Measurements from ENCODE around the gene NAPSA. TPM values are rescaled to one million over a fixed set of nuclear protein-coding genes. Genes with fewer than 3 reads are reported as not detected.
A peak's percentile ranks its signal among the peaks of the same experiment; 100 is the strongest.
"Not testable (repeated sequence)": the region's sequence is repeated elsewhere in the genome, so short reads cannot be mapped to it uniquely, and the experiment has no call there.

The NAPSA gene
- polyA plus RNA-seq, 3 donors from 2014 or later: 0.50 to 2.2 TPM; not detected in 1

DNA sequence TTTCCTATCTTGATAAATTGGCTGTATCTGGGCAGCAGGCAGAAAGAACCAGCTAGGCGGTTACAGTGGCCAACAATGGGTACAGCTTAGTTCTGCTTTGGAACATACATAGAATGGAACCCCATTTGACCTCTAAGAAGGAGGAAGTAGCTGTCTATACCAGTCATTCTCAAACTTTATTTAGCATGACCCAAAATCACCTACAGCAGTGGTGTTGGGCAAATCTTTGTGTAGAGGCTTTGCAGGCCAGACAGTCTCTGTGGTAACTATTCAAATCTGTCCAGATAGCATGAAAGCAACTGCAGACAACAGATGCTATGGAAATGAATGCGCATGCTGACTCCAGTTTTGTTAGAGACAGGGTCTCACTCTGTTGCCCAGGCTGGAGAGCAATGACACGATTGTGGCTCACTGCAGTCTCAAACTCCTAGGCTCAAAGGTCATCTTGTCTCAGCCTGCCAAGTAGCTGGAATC lies 24.3 kb downstream of the NAPSA start:
- Mint-ChIP-seq H3K9me3 (peaks cover 0 to 3% (median 0%) of the 10 kb centered on the region in 6 donors), H3K4me3 (no peak overlapping the region), H3K27ac (no peak overlapping the region), H3K36me3 (no peaks in the 10 kb centered on the region), H3K27me3 (ENCODE audit: low read depth in 3 of 3) (peaks cover 2 to 5% (median 3%) of the 10 kb centered on the region in 3 donors), H3K4me1 (no peaks in the 10 kb centered on the region)
- no peak for DNase-seq

DNA sequence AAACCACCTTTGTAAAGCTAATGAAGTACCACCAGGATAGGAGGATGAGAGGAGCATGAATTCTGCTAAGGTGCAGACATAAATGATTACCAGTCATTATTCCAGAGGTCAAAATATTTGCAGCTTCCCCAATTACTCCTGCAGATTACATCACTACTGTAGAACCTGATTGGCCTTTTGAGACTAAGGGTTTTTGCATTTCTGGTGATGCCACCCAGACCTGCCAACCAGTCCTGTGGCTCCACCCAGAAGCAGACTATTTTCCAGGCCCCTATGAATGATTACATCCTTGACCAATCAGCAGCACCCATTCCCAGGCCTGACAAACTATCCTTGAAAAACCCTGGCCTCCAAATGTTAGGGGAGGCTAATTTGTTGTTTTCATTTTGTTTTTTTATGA lies 25.1 kb downstream of the NAPSA start:
- no peak for DNase-seq
- H3K36me3 Mint-ChIP-seq: peaks cover 0 to 2% (median 0%) of the 10 kb centered on the region in 3 donors
- H3K27ac Mint-ChIP-seq: no peak overlapping the region
- H3K4me3 Mint-ChIP-seq: no peak overlapping the region
- H3K27me3 Mint-ChIP-seq (ENCODE audit: low read depth in 3 of 3): peaks cover under 1 to 6% (median 5%) of the 10 kb centered on the region in 3 donors
- peaks cover 0 to 2% of the 10 kb centered on the region in 2 donors for H3K4me1 Mint-ChIP-seq
- peaks cover 0 to 3% (median 0%) of the 10 kb centered on the region in 6 donors for H3K9me3 Mint-ChIP-seq

DNA sequence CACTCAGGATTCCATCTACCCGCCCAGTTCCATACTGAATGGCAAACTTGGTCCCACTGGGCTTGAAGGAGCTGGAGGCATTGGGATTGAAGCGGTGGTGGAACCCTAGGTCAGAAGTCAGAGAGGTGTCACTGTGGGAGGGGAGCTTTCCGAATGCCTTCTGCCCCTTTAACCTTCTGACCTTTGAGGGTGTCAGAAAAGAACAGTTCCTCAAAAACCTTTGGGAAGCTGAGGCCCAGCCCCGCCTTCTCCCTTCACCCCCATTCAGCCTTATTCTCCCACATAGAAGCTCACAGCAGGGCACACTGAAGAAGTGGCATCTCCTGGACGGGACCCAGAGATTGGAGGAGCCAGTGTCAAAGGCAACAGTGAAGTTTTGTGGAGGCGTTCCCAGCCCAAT lies 28.4 kb downstream of the NAPSA start:
- H3K4me1 Mint-ChIP-seq: peaks cover 11 to 20% of the 10 kb centered on the region in 2 donors
- not testable (repeated sequence) for H3K4me3 Mint-ChIP-seq, DNase-seq

DNA sequence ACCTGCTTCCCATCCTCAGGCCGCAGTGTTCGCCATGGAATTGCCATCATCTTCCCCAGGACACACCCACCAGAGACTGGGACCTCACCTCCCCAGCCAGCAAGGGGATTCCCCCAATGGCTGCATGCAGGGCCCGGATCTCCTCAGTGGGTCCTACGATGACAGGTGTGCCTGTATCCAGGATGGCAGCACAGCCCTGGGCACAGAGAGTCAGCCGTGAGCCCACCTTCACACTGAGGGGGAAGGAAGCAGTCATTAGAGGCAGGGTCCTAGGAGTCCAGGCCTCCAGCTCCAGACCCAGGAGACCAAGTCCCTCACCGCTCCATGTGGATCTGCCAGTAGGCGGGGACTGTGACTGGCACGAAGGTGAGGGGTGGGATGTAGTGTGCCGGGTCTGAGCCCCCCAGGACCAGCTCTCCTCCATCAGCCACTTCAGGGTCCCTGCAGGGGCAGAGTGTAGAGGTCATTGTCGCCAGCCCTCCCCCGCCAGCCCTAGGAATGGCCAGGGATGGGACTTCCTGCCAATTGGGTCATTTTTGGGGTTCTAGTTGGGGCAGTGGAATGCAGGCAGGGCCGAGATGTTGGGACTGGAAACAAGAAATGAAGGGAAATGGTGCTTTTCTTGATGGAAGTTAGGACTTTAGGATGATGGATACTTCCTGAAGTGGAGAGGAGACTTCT lies 30.6 kb downstream of the NAPSA start:
- no peak for DNase-seq
- Mint-ChIP-seq H3K36me3 (peaks cover 3 to 7% (median 4%) of the 10 kb centered on the region in 3 donors), H3K9me3 (peaks cover 0 to 18% (median 4%) of the 10 kb centered on the region in 6 donors), H3K27ac (peak overlapping the region in 1 of 6 donors; percentile 55), H3K27me3 (ENCODE audit: low read depth in 3 of 3) (peaks cover 14 to 34% (median 23%) of the 10 kb centered on the region in 3 donors), H3K4me1 (peaks cover 31 to 38% of the 10 kb centered on the region in 2 donors), H3K4me3 (peak overlapping the region; percentile 31 to 93 (median 41))

More for the DNA sequence above, 28.4 kb downstream of the NAPSA start:
- H3K36me3 Mint-ChIP-seq, H3K9me3 Mint-ChIP-seq, H3K27ac Mint-ChIP-seq: not testable (repeated sequence)
- peaks cover 12 to 21% (median 15%) of the 10 kb centered on the region in 3 donors for H3K27me3 Mint-ChIP-seq (ENCODE audit: low read depth in 3 of 3)

DNA sequence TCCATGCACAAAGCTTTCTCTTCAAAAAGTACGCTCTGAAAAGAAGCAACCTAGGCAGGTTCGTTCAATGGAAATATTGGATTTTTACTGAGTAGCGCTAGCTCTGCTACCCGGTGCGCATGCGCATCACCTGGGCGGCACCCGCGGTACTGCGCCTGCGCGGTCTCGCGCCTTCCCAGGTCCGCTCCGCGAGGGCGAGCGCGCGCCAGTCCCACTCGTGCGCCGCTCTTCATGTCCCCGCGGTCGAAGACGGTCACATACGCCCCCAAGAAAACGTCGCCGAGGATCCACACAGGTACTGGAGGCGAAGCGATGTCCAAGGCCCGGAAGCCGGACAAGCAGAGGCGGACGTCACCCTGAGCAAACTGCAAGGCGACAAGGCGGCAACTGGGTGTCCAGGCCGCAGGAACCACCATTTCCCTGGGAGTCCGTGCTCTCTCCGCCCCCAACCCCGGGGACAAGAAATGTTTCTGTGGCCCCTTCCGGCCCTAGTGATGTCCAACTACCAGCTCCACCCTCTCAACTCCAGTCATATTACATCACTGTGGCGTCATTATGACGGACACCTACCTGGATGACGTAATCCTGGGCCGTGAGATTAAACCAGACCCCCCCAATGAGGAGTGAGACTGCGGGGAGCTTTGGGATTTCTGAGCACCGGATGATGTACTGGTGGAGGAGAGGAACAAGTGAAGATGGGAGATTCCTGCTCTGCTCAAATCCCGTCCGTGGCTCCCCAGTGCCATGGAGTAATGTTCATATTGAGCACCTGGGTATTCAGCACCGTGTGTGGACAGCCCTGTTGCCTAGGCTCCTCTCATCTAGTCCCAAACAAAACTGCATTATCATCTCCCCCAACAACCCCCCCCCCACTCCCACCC lies 31.5 kb downstream of the NAPSA start:
- peak; percentile 82 to 89 (median 85) for DNase-seq
- Mint-ChIP-seq H3K4me3 (peak overlapping the region; percentile 88 to 97 (median 93)), H3K4me1 (peaks cover 40 to 47% of the 10 kb centered on the region in 2 donors), H3K36me3 (peaks cover 3 to 11% (median 8%) of the 10 kb centered on the region in 3 donors), H3K27ac (peak overlapping the region; percentile 54 to 92 (median 81)), H3K27me3 (ENCODE audit: low read depth in 3 of 3) (peaks cover 14 to 41% (median 32%) of the 10 kb centered on the region in 3 donors), H3K9me3 (peaks cover 0 to 25% (median 8%) of the 10 kb centered on the region in 6 donors)

DNA sequence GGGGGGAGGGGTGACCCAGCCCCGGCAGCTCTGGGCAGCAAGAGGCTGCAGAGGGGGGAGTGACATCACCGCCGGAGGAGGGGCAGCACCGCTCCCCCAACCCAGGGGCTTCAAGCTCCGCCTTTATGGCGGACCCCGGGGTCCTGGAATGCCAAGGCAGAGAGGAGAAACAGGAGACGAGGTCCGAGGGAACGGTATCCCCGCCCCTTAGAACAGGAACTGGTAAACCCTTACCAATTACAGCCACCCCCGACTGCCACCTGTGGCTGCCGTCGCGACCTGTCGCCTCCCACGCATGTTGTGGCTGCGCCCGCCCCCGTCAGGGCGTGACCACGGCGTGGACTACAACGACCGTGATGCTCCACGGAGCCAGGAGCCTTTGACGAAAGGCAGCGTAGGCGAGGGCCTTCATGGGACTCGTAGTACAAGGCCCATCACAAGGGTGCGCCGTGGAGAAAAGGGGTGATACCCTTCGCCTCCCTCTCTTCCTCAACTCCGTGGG lies 32.2 kb downstream of the NAPSA start:
- peak overlapping the region; percentile 54 to 92 (median 81) for H3K27ac Mint-ChIP-seq
- H3K4me3 Mint-ChIP-seq: peak overlapping the region; percentile 88 to 97 (median 93)
- peak in 1 of 3 donors; percentile 88 for DNase-seq
- peaks cover 0 to 25% (median 8%) of the 10 kb centered on the region in 6 donors for H3K9me3 Mint-ChIP-seq
- H3K27me3 Mint-ChIP-seq (ENCODE audit: low read depth in 3 of 3): peaks cover 14 to 39% (median 33%) of the 10 kb centered on the region in 3 donors
- H3K36me3 Mint-ChIP-seq: peaks cover 3 to 11% (median 8%) of the 10 kb centered on the region in 3 donors
- H3K4me1 Mint-ChIP-seq: peaks cover 40 to 47% of the 10 kb centered on the region in 2 donors

DNA sequence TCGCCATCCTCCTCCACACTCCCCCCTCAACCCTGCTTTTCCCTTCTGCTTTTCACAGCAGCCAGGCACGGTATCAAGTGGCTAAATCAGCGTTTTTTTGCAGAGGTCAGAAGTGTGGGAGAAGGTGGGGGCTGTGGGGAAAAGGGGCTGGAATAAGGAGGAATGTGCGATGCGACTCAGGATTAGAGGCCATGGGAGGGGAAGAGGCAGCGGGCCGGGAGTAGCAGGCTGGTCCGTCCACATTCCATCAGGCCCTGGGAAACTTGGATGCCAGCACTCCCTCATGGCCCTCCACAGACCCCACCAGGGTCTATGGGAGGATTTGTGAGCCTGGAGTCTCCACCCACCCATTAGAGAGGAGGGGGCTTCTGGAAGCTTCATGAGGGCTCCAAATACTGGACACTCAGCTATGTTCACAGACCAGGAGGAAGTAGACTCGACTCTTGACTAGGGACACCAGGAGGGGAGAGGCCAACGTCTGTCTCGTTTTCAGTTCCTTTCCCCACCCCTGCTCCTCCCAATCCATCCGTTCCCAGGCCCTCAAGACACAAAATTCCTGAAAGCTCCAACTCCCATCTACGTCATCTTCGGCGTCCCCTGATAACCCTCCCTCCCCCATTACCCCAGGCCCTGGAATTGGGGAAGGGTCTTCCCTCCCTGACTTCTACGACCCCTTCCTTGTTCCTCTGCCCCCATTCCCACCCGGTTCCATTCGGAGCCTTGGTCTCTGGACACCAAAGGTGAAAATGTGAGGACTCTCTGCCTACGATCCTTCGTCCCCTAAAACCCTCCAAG lies 33.0 kb downstream of the NAPSA start:
- no peak for DNase-seq
- peaks cover 3 to 11% (median 8%) of the 10 kb centered on the region in 3 donors for H3K36me3 Mint-ChIP-seq
- no peak overlapping the region for H3K27ac Mint-ChIP-seq
- peaks cover 0 to 28% (median 9%) of the 10 kb centered on the region in 6 donors for H3K9me3 Mint-ChIP-seq
- peak overlapping the region; percentile 17 to 71 (median 62) for H3K4me3 Mint-ChIP-seq
- peaks cover 19 to 43% (median 38%) of the 10 kb centered on the region in 3 donors for H3K27me3 Mint-ChIP-seq (ENCODE audit: low read depth in 3 of 3)
- H3K4me1 Mint-ChIP-seq: peaks cover 43 to 49% of the 10 kb centered on the region in 2 donors

DNA sequence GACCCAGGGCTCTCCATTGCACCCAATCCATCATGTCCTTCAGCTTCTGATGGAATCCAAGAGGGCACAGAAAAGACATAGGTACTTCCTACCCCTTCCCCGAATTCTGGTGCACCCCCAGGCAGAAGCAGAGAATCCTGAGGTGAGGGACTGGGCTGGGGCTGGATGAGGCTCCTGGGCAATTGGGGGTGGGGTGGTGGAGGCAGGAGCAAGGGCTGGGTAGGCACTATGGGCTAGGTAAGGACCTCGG lies 33.5 kb downstream of the NAPSA start:
- no peak for DNase-seq
- peaks cover 3 to 11% (median 8%) of the 10 kb centered on the region in 3 donors for H3K36me3 Mint-ChIP-seq
- H3K4me3 Mint-ChIP-seq: peak overlapping the region in 3 of 5 donors; percentile 40 to 72 (median 64)
- peak overlapping the region in 1 of 6 donors; percentile 61 for H3K27ac Mint-ChIP-seq
- H3K9me3 Mint-ChIP-seq: peaks cover 0 to 33% (median 11%) of the 10 kb centered on the region in 6 donors
- H3K27me3 Mint-ChIP-seq (ENCODE audit: low read depth in 3 of 3): peaks cover 24 to 47% (median 43%) of the 10 kb centered on the region in 3 donors
- H3K4me1 Mint-ChIP-seq: peaks cover 48 to 54% of the 10 kb centered on the region in 2 donors

DNA sequence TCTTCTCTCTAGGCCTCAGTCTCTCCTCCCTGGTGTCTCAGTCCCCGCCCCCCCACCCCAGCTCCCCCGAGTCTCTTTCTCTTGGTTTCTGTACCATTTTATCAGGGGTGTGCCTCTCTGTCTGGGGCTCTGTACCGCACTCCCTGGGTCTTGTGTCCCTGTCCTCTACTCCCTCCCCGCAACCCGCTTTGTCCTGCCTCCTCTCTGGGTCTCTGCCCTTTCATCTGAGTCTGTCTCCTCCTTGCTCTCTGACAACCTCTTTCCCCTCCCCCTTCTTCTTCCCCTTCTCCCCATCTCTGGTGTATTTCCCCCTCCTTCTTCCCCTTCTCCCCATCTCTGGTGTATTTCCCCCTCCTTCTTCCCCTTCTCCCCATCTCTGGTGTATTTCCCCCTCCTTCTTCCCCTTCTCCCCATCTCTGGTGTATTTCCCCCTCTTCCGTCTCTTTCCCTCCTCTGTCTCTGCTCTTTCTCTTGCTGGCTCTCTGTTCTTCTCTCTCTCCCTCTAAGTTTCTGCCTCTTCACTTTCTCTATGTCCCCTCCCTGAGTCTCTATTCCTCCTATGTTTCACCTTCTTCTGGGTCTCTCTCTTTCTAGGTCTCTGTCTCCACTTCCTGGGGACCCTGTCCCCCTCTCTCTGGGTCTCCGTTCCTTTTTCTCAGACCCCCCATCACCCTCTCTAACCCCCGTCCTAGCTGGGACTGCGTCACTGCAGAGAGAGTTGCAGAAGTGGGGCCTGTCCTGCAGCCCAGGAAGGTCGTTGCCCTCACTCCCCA lies 34.0 kb downstream of the NAPSA start:
- peak overlapping the region; percentile 49 to 77 (median 64) for H3K4me3 Mint-ChIP-seq
- DNase-seq: no peak
- H3K4me1 Mint-ChIP-seq: peaks cover 51 to 58% of the 10 kb centered on the region in 2 donors
- peak overlapping the region in 2 of 6 donors; percentile 46 to 61 for H3K27ac Mint-ChIP-seq
- peaks cover 30 to 52% (median 46%) of the 10 kb centered on the region in 3 donors for H3K27me3 Mint-ChIP-seq (ENCODE audit: low read depth in 3 of 3)
- peaks cover 3 to 11% (median 8%) of the 10 kb centered on the region in 3 donors for H3K36me3 Mint-ChIP-seq
- peaks cover 0 to 37% (median 11%) of the 10 kb centered on the region in 6 donors for H3K9me3 Mint-ChIP-seq

DNA sequence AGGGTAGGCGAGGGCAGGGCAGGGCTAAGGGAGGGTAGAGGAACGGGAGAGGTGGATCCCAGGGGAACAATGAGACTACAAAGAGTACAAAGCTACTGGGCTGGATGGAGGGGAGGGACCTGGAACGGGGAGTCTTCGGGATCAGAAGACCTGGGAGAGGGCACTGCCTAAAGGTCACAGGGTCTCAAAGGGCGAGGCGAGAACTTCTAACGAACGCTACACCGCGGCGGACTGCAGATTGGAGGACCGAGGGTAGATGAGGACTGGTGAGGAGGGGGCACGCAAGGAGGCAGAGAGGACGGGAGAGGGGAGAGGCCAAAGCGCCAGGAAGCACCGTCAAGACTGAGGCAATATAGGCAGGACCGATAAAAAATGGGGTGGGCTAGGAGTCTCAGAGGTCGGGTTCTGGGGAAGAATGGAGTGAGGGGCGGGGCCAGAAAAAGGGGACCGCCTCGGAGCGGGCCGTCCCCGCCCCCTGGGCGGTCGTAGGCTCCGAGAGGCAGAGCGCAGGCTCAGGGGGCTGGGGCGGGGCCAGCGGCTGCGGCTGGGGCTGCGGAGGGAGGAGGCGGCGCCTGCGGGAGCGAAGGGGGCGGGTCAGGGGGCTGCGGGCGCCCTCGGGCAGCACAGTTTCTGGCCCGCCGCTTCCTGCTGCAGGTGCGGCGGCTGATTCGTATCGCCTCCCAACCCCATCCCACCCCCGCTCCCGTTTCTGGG lies 34.9 kb downstream of the NAPSA start:
- peaks cover 30 to 53% (median 48%) of the 10 kb centered on the region in 3 donors for H3K27me3 Mint-ChIP-seq (ENCODE audit: low read depth in 3 of 3)
- H3K4me3 Mint-ChIP-seq: peak overlapping the region; percentile 65 to 83 (median 73)
- H3K36me3 Mint-ChIP-seq: peaks cover 3 to 11% (median 8%) of the 10 kb centered on the region in 3 donors
- peaks cover 0 to 37% (median 11%) of the 10 kb centered on the region in 6 donors for H3K9me3 Mint-ChIP-seq
- H3K4me1 Mint-ChIP-seq: peaks cover 51 to 58% of the 10 kb centered on the region in 2 donors
- peak overlapping the region in 2 of 6 donors; percentile 22 to 53 for H3K27ac Mint-ChIP-seq
- peak; percentile 65 to 79 (median 67) for DNase-seq

DNA sequence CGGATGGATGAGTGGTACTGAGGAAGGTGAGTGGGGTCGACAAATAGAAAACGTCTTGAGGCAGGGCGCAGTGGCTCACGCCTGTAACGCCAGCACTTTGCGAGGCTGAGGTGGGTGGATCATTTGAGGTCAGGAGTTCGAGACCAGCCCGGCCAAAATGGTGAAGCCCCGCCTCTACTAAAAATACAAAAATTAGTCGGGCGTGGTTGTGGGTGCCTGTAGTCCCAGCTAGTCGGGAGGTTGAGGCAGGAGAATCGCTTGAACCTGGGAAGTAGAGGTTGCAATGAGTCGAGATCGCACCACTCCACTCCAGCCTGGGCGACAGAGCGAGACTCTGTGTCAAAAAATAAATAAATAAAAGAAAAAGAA lies 35.5 kb downstream of the NAPSA start:
- DNase-seq, H3K36me3 Mint-ChIP-seq: not testable (repeated sequence)
- Mint-ChIP-seq H3K27ac (peak overlapping the region in 2 of 6 donors; percentile 16 to 53), H3K27me3 (ENCODE audit: low read depth in 3 of 3) (peaks cover 34 to 52% (median 43%) of the 10 kb centered on the region in 3 donors), H3K4me1 (peaks cover 51 to 55% of the 10 kb centered on the region in 2 donors), H3K4me3 (peak overlapping the region; percentile 65 to 83 (median 77)), H3K9me3 (peaks cover 0 to 37% (median 11%) of the 10 kb centered on the region in 6 donors)
